Tibial nerve (tissue), 4 donors: ENCODE measurements around the gene WDR72. TPM values are rescaled to one million over a fixed set of nuclear protein-coding genes. Genes with fewer than 3 reads are reported as not detected.

ENCODE experiments used
- DNase-seq, 2 donors: peaks; one replicate each; pipeline ENCODE4 v3.0.0-alpha.2; 2019; ENCODE audit warnings: low spot score in 2 of 2
- H3K27ac ChIP-seq, 4 donors: fragments of 200-600 bp; sonication (generic) in 3 of 4; one replicate each; pipeline ENCODE4 v1.5.1; 2017 to 2019; ENCODE audit warnings: mild to moderate bottlenecking in 1 of 4
- H3K27me3 ChIP-seq, 2 donors: fragments of 200-600 bp; sonication (generic) in 1 of 2; one replicate each; pipeline versions ENCODE4 v1.5.1 to v1.6.0; 2017 to 2019
- H3K36me3 ChIP-seq, 3 donors: fragments of 200-600 bp; sonication (generic); one replicate each; pipeline ENCODE4 v1.5.1; 2018 to 2019
- H3K4me1 ChIP-seq, 4 donors: fragments of 200-600 bp; sonication (generic) in 3 of 4; one replicate each; pipeline ENCODE4 v1.5.1; 2017 to 2019
- H3K4me3 ChIP-seq, 4 donors: fragments of 200-600 bp; sonication (generic) in 3 of 4; one replicate each; pipeline ENCODE4 v1.5.1; 2017 to 2019; ENCODE audit warnings: mild to moderate bottlenecking in 1 of 4, moderate library complexity in 1 of 4
- H3K9me3 ChIP-seq, 4 donors: fragments of 200-600 bp; sonication (generic) in 3 of 4; one replicate each; pipeline ENCODE4 v1.5.1; 2017 to 2019
- EP300 ChIP-seq, 2 donors: sonication (generic); formaldehyde crosslinking; IDR thresholded peaks; one replicate each; pipeline ENCODE4 v1.6.1; 2017; ENCODE audit warnings: antibody characterized with exemption in 2 of 2, mild to moderate bottlenecking in 1 of 2
- POLR2A ChIP-seq, 2 donors: fragments of 450-650 bp; IDR thresholded peaks; one replicate each; pipeline ENCODE4 v1.6.1; 2017; ENCODE audit warnings: antibody characterized with exemption in 2 of 2, mild to moderate bottlenecking in 2 of 2, moderate library complexity in 2 of 2
- WGBS, 2 donors: methylation state at CpG; one replicate each; pipeline ENCODE4 v1.1.5; 2018; 5-methylcytosine and 5-hydroxymethylcytosine counted together
- total RNA-seq, 4 donors: library from RNA; depleted of rRNA; stranded (reverse); fragments of >200 nt; gene quantifications; one replicate each; pipeline ENCODE4 v1.1.0, GENCODE V29; 2016
- TF ChIP-seq, protein P1 (sequence below), 5 experiments: fragments of 200-600 bp in 3 of 5; fragments of 450-650 bp in 2 of 5; sonication (generic) in 3 of 5; IDR thresholded peaks; one replicate each; pipeline ENCODE4 v1.5.1; 2016 to 2019; ENCODE audit warnings: antibody characterized with exemption in 5 of 5, mild to moderate bottlenecking in 3 of 5, moderate library complexity in 2 of 5

WDR72 gene
- total RNA-seq, 4 donors from 2014 or later = not detected

DNA sequence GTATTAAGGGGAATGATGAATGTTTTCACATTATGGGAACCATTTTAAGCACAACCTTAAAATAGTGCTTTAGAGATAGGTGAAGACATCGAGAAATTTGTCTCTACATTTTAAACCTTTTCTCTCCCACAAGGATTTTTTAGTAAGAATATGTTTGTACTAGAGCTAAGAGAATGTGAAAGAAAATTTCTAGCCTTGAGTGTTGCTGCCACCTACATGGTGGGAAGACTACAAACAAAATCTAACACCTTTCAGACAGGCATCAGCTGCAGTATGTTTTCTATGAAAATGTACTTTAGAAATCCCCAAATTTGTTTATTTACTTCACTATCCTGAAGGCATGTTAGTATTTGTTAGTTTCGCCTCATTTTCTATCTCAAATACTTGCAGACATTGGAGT lies 247.4 kb downstream of the WDR72 start:
- H3K27me3 ChIP-seq = no peaks in the 10 kb centered on the region
- DNase-seq = no peak
- TF ChIP-seq POLR2A (IDR thresholded peaks at IDR 0.05) (no peak), EP300 (IDR thresholded peaks at IDR 0.05) (no peak)
- TF ChIP-seq, protein P1, sequence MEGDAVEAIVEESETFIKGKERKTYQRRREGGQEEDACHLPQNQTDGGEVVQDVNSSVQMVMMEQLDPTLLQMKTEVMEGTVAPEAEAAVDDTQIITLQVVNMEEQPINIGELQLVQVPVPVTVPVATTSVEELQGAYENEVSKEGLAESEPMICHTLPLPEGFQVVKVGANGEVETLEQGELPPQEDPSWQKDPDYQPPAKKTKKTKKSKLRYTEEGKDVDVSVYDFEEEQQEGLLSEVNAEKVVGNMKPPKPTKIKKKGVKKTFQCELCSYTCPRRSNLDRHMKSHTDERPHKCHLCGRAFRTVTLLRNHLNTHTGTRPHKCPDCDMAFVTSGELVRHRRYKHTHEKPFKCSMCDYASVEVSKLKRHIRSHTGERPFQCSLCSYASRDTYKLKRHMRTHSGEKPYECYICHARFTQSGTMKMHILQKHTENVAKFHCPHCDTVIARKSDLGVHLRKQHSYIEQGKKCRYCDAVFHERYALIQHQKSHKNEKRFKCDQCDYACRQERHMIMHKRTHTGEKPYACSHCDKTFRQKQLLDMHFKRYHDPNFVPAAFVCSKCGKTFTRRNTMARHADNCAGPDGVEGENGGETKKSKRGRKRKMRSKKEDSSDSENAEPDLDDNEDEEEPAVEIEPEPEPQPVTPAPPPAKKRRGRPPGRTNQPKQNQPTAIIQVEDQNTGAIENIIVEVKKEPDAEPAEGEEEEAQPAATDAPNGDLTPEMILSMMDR (IDR thresholded peaks at IDR 0.05) = no peak

DNA sequence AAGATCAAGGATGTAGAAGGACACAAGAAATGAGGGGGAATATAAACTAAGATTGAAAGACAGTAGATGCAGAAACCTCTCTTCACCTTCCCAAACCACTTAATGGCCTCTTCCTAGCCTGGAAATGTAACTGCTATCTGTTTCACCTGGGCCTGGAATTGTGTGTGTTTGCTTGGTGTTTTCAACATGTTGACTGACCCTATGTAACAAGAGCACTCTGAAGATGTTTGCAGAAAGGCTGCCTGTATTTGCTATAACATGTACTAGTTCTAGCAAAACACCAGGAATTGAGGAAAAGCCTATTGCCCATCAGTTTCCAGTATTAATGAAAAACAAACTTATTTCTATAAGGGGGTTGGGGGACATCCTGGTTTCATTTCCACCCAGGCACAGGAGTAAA lies 248.3 kb downstream of the WDR72 start:
- DNase-seq = no peak
- no peaks in the 10 kb centered on the region for H3K9me3 ChIP-seq
- H3K4me3 ChIP-seq = no peak overlapping the region
- TF ChIP-seq POLR2A (IDR thresholded peaks at IDR 0.05) = no peak
- TF ChIP-seq, protein P1 (IDR thresholded peaks at IDR 0.05) = no peak
- no peaks in the 10 kb centered on the region for H3K36me3 ChIP-seq
- no peaks in the 10 kb centered on the region for H3K27me3 ChIP-seq
- H3K4me1 ChIP-seq = no peaks in the 10 kb centered on the region
- H3K27ac ChIP-seq = no peak overlapping the region

More for the DNA sequence above, 247.4 kb downstream of the WDR72 start:
- Histone ChIP-seq H3K9me3 (no peaks in the 10 kb centered on the region), H3K4me3 (no peak overlapping the region), H3K4me1 (no peaks in the 10 kb centered on the region), H3K36me3 (no peaks in the 10 kb centered on the region), H3K27ac (no peak overlapping the region)
- 76 to 88% methylated on average over 2 of the region's 2 CpGs for WGBS, 2 donors

DNA sequence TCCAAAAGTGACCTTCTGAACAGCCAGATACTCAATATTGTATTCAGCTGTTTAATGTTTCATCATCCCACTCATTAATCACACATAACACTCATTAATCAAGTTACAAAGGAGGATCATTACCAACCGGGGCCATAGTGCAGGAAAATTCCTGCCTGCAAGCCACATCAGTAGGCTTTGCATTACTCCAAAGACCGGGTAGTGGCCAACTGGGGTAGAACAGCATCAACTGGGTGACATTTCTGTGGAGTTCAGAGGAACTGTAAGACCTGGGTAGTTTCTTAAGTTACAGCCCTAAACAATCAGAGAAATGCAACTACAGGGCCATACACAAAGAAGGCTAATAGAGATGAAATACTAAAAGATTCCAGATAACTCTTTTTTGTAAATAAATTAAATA lies 253.1 kb downstream of the WDR72 start:
- no peak overlapping the region for H3K27ac ChIP-seq
- H3K9me3 ChIP-seq = no peaks in the 10 kb centered on the region
- 59 to 72% methylated on average over 2 of the region's 2 CpGs for WGBS, 2 donors
- DNase-seq = no peak
- no peaks in the 10 kb centered on the region for H3K4me1 ChIP-seq
- H3K27me3 ChIP-seq = no peaks in the 10 kb centered on the region
- TF ChIP-seq POLR2A (IDR thresholded peaks at IDR 0.05) (no peak), EP300 (IDR thresholded peaks at IDR 0.05) (no peak)
- TF ChIP-seq, protein P1 (IDR thresholded peaks at IDR 0.05) = no peak
- H3K4me3 ChIP-seq = no peak overlapping the region
- H3K36me3 ChIP-seq = no peaks in the 10 kb centered on the region

DNA sequence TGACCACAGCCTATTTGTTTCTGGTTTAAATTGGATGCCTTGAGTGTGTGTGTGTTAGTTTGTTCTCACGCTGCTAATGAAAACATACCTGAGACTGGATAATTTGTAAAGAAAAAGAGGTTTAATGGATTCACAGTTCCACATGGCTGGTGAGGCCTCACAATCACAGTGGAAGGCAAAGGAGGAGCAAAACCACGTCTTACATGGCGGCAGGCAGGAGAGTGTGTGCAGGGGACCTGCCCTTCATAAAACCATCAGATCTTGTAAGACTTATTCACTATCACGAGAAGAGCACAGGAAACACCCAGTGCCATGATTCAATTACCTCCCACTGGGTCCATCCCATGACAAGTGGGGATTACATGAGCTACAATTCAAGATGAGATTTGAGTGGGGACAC lies 260.5 kb downstream of the WDR72 start:
- WGBS, 2 donors = 69 to 84% methylated on average over 4 of the region's 4 CpGs
- H3K36me3 ChIP-seq = no peaks in the 10 kb centered on the region
- no peaks in the 10 kb centered on the region for H3K9me3 ChIP-seq
- DNase-seq = no peak
- no peak overlapping the region for H3K4me3 ChIP-seq
- H3K27me3 ChIP-seq = no peaks in the 10 kb centered on the region
- no peaks in the 10 kb centered on the region for H3K4me1 ChIP-seq
- TF ChIP-seq POLR2A (IDR thresholded peaks at IDR 0.05) (no peak), EP300 (IDR thresholded peaks at IDR 0.05) (no peak)
- TF ChIP-seq, protein P1 (IDR thresholded peaks at IDR 0.05) = no peak
- no peak overlapping the region for H3K27ac ChIP-seq

DNA sequence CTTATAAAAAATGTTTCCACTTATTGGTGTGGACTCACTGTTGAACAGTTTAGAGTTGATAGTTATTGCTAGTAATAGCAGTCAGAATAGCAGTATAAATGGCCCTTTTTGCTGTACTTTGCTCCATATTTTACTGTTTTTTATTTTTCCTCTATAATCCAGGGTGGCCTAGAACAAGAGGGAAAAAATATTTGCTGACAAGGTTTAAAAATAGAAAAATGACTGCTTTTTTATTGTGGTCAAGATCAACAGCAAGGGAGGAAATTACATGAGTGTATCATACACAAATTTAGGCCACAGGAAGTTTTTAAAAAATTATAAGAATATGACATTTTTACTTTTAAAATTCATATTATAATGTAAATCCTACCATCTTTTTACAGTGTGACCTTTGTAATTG lies 269.1 kb downstream of the WDR72 start:
- no peak for DNase-seq
- TF ChIP-seq EP300 (IDR thresholded peaks at IDR 0.05) (no peak), POLR2A (IDR thresholded peaks at IDR 0.05) (no peak)
- TF ChIP-seq, protein P1 (IDR thresholded peaks at IDR 0.05) = no peak

More for the DNA sequence above, 269.1 kb downstream of the WDR72 start:
- Histone ChIP-seq H3K4me3 (no peak overlapping the region), H3K9me3 (no peaks in the 10 kb centered on the region), H3K4me1 (no peaks in the 10 kb centered on the region), H3K36me3 (no peaks in the 10 kb centered on the region), H3K27ac (no peak overlapping the region), H3K27me3 (no peaks in the 10 kb centered on the region)
